Measurements from ENCODE around the gene CLCN7.

The CLCN7 gene

DNA sequence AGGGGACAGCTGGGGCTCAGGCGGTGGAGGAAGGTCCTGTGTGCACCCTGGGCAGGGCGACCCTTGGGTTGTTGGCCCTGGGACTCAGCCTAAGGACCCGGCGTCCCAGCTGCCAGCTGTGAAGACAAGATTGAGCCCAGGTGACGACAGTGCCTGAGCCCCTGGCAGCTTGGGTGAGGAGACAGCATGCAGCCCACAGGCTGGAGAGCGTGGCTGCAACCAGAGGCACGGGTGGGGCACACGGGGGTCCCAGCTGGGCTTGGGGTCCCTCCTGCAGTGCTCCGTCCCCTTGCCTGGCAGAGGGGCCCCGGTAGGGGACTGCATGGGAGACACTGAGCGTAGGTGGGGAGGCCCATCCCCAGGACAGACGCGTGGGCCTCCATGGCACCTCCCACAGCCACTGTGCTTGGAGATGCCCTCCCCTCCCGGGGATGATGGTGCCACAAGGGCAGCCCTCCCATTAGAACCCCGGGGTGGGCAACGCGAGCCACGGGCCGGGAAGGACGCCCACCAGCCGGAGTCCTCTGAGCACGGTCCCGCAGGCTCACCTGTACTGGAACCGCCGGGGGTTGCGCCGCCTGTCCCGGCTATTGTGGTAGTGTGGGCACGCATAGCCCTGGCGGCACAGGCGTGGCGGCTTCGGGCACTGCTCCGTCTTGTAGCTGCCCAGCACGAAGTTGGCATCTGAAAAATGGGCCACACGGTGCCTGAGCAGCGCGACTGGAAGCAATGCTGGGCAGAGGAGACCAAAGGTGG, 75.8 kb downstream of the CLCN7 start:
- no peak for DNase-seq (ENCODE audit: low read depth)
- no peak overlapping the region for H3K4me3 ChIP-seq (ENCODE audit: low read length)
- TF ChIP-seq, protein P1, sequence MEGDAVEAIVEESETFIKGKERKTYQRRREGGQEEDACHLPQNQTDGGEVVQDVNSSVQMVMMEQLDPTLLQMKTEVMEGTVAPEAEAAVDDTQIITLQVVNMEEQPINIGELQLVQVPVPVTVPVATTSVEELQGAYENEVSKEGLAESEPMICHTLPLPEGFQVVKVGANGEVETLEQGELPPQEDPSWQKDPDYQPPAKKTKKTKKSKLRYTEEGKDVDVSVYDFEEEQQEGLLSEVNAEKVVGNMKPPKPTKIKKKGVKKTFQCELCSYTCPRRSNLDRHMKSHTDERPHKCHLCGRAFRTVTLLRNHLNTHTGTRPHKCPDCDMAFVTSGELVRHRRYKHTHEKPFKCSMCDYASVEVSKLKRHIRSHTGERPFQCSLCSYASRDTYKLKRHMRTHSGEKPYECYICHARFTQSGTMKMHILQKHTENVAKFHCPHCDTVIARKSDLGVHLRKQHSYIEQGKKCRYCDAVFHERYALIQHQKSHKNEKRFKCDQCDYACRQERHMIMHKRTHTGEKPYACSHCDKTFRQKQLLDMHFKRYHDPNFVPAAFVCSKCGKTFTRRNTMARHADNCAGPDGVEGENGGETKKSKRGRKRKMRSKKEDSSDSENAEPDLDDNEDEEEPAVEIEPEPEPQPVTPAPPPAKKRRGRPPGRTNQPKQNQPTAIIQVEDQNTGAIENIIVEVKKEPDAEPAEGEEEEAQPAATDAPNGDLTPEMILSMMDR (conservative IDR thresholded peaks at IDR 0.05; ENCODE audit: low read depth, low read length), result no peak

DNA sequence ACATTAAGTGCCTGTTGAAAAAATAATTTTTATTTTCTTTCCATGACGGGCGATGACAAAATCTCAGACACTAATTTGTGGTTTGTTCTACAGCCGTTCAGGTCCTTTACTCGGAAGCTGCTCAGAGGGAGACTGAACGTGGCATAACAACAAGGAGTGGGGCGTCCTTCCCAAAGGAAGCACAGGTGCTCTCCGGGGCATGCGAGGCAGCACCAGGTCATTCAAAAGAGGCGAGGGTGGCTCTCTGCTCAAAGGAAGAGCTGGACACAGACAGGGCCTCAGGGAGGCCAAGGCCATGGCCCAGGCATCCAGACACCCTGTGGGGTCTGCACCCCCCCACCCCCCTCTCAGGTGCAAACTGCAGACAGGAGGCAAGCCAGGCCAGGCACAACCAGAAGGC, 76.5 kb downstream of the CLCN7 start:
- DNase-seq (ENCODE audit: low read depth), result no peak
- TF ChIP-seq, protein P1 (conservative IDR thresholded peaks at IDR 0.05; ENCODE audit: low read depth, low read length), result no peak
- H3K4me3 ChIP-seq (ENCODE audit: low read length), result no peak overlapping the region

DNA sequence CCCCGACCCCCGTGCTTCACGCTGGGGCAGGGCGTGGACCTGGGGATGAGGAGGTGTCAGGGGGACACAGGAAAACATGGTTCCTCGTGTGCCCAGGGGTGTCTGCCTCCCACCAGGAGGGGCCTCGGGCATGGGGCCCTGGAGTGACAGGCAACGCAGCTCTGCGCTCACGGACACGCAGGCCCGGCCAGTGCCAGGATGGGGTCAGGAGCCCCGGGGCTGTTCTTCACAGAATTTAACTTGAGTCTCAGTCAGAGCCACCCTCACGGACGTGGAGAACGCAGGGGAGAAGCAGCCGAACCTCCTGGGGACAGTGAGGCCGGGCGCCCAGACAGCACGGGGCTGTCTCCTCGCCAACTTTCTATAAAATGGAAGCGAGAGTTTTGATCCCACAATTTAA, 77.0 kb downstream of the CLCN7 start:
- no peak for DNase-seq (ENCODE audit: low read depth)
- H3K4me3 ChIP-seq (ENCODE audit: low read length), result no peak overlapping the region
- TF ChIP-seq, protein P1 (conservative IDR thresholded peaks at IDR 0.05; ENCODE audit: low read depth, low read length), result no peak

DNA sequence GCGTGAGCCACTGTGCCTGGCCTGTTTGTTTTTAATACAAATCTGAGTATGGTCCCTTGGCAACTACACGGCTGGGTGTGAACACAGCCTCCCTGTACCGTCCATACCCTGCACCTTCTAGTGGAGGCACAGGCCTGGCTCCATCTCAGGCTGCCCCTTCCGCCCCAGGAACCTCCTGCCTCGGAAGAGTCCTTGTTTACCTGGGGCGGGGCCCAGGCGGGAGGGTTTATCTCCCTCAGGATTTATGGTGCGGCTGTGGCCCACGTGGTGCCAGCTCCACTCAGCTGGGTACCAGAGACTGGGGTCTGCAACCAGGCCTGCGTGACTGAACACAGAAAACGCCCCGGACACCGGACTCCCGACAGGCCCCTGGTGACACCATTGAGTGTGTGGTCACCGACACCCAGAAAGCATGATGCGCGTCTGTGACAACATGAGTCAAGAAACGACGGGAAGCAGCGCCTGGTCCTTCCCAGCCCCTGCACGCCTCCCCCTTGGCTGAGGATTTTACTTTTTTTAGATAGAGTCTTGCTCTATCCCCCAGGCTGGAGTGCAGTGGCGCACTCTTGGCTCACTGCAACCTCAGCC, 79.3 kb downstream of the CLCN7 start:
- no peak overlapping the region for H3K4me3 ChIP-seq (ENCODE audit: low read length)
- TF ChIP-seq, protein P1 (conservative IDR thresholded peaks at IDR 0.05; ENCODE audit: low read depth, low read length), result no peak
- DNase-seq (ENCODE audit: low read depth), result no peak
